Astrocyte (in vitro differentiated cells and primary cell): ENCODE measurements around the gene SH3BP1.

Experiments used
- EZH2 ChIP-seq: IDR thresholded peaks from 2 replicates; pipeline ENCODE4 v1.6.1; 2012; ENCODE audit warnings: mild to moderate bottlenecking, low read length, inconsistent platforms; ENCODE audit not compliant: insufficient read depth
- TF ChIP-seq, protein P1 (sequence below): IDR thresholded peaks from 2 replicates; pipeline ENCODE4 v1.5.1; 2011; ENCODE audit warnings: low read depth, mild to moderate bottlenecking, inconsistent platforms, low read length, moderate library complexity; ENCODE audit not compliant: insufficient read depth

DNA sequence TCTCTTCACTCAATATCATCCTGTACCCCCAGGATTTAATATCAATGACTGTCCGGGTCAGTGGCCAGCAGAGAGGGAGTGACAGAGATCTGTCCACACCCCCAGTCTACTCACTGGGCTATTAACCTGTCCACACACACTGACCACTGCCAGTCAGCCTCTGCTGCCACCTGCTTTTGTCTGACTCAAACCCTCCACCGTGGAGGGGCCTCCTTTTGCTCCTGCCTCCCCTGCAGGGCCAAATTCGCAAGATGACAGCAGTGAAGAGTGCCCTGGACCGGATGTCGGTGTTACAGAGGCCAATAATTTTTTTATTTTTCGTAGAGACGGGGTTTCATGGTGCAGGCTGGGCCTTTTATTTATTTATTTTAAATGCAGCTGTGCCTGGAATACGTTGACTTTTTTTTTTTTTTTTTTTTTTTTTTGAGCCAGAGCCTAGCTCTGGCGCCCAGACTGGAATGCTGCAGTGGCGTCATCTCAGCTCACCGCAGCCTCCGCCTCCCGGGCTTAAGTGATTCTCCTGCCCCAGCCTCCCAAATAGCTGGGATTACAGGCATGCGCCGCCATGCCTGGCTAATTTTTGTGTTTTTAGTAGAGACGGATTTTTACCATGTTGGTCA is 24.2 kb downstream of the SH3BP1 start:
- TF ChIP-seq, protein P1, sequence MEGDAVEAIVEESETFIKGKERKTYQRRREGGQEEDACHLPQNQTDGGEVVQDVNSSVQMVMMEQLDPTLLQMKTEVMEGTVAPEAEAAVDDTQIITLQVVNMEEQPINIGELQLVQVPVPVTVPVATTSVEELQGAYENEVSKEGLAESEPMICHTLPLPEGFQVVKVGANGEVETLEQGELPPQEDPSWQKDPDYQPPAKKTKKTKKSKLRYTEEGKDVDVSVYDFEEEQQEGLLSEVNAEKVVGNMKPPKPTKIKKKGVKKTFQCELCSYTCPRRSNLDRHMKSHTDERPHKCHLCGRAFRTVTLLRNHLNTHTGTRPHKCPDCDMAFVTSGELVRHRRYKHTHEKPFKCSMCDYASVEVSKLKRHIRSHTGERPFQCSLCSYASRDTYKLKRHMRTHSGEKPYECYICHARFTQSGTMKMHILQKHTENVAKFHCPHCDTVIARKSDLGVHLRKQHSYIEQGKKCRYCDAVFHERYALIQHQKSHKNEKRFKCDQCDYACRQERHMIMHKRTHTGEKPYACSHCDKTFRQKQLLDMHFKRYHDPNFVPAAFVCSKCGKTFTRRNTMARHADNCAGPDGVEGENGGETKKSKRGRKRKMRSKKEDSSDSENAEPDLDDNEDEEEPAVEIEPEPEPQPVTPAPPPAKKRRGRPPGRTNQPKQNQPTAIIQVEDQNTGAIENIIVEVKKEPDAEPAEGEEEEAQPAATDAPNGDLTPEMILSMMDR = no peak
- no peak for TF ChIP-seq EZH2
